HCT116 (cell line): ENCODE measurements around the gene C2CD3.

Experiments
- CEBPB ChIP-seq: IDR thresholded peaks from 2 replicates; pipeline ENCODE4 v1.6.1; 2012; ENCODE audit warnings: low read depth
- CTCF ChIP-seq, 3 experiments: fragments of 200-600 bp in 1 of 3; sonication (generic) in 1 of 3; IDR thresholded peaks in 2 of 3; conservative IDR thresholded peaks in 1 of 3; 2 replicates each; pipeline ENCODE4 v1.5.1; 2012 to 2017; ENCODE audit warnings: low read depth in 2 of 3, low read length in 2 of 3, antibody characterized with exemption in 1 of 3, borderline replicate concordance in 1 of 3, control low read depth in 1 of 3, mild to moderate bottlenecking in 1 of 3, mixed read lengths in 1 of 3, mixed run types in 1 of 3, moderate library complexity in 1 of 3; ENCODE audit not compliant: insufficient read depth in 1 of 3
- JUND ChIP-seq: IDR thresholded peaks from 2 replicates; pipeline ENCODE4 v1.6.1; 2012
- MAX ChIP-seq: IDR thresholded peaks from 2 replicates; pipeline ENCODE4 v1.6.1; 2012
- POLR2AphosphoS5 ChIP-seq: IDR thresholded peaks from 2 replicates; pipeline ENCODE4 v1.6.1; 2011; ENCODE audit warnings: mild to moderate bottlenecking, low read depth, low read length, moderate library complexity
- RAD21 ChIP-seq: IDR thresholded peaks from 2 replicates; pipeline ENCODE4 v1.6.1; 2012; ENCODE audit warnings: low read depth, mild to moderate bottlenecking
- TCF7L2 ChIP-seq: IDR thresholded peaks from 2 replicates; pipeline ENCODE4 v1.7.0; 2011; ENCODE audit warnings: borderline replicate concordance, inconsistent platforms; ENCODE audit not compliant: insufficient read depth, insufficient read length; ENCODE audit errors: extremely low read depth

- TF ChIP-seq CTCF (IDR thresholded peaks at IDR 0.05 in 2 of 3, conservative IDR thresholded peaks at IDR 0.05 in 1 of 3; ENCODE audit: borderline replicate concordance in 1 of 3, insufficient read depth in 1 of 3, low read depth in 2 of 3, low read length in 2 of 3): no peak
- no peak for TF ChIP-seq JUND
- no peak for TF ChIP-seq TCF7L2
- no peak for TF ChIP-seq RAD21
- no peak for TF ChIP-seq CEBPB
- no peak for TF ChIP-seq MAX
- TF ChIP-seq POLR2AphosphoS5: no peak
Observed at GRCh38 chr11:74141241-74141695, 29.5 kb downstream of the C2CD3 start.
